Stimulated activated CD8-positive, alpha-beta memory T cell treated with anti-CD3 and anti-CD28 coated beads, Interleukin-15, amount 100 ng/mL, for 48 hours (primary cell): ENCODE data around the gene NRDC.

ENCODE experiments used
- DNase-seq, 2 donors: peaks; one replicate each; pipeline ENCODE4 v3.0.0-alpha.2; 2020; ENCODE audit warnings: low read depth in 2 of 2

NRDC gene

DNA sequence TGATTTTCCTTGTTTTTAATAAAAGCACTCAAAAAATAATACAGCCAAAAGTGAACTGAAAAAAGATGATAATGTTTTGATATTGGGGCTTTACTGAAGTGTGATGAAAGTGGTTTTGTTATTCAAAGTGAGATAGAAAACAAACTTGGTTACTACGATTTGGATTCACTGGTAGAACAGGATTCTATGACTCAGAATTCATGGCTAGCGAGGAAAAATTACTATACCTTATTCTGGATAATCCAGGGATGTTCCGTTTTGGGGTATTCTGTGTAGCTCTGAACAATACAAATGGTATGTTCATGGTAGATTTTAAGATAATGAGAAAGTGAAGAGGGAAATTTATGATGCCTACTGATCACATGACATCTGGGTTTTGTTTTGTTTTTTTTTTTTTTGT lies 117.7 kb downstream of the NRDC start:
- no peak for DNase-seq

DNA sequence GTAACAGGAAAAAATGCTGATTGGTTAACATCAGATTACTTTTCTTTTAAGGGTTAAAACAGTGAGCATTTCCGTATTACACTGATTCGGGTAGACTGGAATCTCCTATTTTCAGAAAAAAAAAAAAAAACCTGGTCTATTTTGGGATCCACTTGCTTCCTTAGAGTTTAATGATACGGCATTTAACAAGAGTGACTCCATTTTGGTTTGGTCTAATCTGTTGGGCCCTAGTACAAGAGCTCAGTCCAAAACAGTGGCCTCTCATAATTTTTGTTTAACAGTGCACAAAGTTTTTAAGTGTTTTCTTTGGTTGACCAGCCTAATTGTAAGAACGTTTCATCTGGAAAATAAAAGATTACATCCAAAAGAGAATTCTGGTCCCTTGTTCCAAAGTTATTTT lies 120.2 kb downstream of the NRDC start:
- no peak for DNase-seq

DNA sequence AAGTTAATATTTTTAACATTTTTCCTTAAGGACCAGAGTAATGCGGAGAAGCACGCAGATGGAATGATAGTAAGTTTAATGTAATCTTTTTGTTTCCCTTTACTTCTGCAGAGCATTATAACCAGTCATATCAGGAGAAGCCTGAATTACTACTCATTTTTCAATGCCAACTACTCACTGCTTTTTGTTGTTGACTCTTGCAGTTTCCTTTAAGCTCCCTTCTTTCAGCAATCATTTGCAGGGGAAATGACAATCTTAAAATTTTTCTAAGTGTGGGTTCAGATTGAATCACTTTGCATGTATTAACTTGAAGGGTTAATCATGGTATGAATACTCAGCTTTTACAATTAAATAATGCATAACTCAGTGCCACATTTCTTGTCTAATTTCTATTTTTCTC lies 122.2 kb downstream of the NRDC start:
- no peak for DNase-seq

DNA sequence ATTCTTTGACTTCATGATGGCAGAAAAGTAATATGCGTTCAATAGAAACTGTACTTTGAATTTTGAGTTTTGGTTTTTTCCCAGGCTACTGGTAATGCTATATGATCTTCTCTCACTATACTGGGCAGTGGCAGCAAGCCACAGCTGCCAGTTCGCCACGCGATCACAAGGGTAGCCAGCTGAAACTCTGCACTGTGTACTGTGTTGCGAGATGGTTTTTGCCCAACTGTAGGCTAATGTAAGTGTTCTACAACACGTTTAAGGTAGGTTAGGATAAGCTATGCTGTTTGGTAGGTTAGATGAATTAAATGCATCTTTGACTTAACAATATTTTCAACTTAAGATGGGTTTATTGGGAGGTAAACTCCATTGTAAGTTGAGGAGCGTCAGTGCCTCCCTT lies 123.1 kb downstream of the NRDC start:
- DNase-seq: no peak

DNA sequence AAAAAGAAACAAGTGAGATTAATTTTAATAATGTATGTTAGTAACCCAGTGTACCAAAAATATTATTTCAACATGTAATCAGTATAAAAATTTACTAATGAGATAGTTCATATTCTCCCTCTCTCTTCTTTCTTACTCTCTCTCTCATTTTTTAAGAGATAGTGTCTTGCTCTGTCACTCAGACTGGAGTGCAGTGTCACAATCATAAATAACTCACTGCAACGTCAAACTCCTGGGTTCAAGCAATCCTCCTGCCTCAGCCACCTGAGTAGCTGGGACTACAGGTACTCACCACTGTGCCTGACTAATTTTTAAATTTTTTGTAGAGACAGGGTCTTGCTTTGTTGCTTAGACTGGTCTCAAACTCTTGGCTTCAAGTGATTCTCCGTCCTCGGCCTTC lies 123.9 kb downstream of the NRDC start:
- DNase-seq: no peak

DNA sequence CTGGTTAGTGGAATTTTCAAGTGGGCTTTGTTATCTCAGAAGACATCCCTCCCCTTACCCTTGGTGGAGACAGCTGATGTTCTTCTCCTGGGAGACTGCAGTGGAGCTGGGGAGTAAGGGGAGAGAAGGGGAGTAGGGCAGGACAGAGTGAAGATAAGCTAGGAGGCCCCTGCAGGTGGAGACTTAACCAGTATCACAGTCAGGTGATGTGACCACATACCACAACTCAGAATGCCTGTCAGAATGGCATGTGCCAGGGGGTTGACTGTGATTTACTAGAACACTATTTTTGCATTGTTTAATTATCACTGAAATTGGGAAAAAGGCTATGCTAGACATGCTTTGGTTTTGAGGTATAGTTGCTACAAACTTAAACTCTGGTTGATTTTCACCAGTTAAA lies 124.6 kb downstream of the NRDC start:
- DNase-seq: no peak

DNA sequence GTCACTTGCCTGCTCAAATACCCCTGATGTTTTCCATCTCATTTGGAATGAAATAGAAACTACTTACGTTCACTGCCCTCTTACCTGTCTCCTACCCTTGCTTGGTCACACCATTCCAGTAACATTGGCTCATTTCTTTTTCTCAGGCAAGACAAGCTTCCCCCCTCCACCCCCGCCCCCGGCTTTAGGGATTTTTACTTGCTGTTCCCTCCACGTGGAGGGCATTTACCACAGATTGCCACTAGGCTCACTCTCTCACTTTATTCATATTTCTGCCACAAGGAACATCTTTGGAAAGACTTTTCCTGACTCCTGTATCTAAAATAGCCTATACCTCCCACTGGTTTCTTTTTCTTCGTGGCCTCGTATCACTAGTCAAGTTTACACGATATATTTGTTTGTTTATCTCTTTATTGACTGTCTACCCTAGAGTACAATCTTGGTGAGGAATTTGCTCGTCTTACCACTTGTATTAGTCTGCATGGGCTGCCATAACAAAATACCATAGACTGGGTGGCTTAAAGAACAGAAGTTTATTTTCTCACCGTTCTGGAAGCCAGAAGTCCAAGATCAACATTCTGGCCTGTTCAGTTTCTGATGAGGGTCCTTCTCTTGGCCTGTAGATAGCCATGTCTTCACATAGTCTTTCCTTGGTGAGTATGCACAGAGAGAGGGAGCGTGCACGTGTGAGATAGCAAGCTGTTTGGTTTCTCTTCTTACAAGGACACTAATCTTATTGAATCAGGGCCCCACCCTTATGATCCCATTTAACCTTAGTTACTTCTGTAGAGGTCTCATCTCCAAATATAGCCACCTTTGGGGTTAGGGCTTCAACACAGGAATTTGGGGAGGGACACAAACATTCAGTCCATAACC lies 126.2 kb downstream of the NRDC start:
- no peak for DNase-seq

DNA sequence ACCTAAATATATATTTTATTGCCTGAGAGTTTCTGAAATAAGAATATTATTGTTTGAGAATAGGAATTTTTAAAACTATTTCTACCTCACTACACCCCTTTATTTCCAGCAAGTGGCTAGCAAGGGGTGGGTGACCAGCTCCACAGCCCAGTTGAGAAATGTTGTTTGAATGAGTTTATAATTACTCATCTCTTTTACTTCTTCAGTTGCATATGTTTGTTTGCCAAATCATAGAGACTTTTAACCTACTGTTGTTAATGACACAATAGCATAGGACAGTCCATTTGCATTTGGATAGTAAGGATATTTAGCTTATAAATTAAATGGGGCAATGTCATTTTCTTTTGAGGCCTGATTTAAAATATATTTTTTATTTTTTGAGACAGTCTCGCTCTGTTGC lies 127.8 kb downstream of the NRDC start:
- DNase-seq: no peak

DNA sequence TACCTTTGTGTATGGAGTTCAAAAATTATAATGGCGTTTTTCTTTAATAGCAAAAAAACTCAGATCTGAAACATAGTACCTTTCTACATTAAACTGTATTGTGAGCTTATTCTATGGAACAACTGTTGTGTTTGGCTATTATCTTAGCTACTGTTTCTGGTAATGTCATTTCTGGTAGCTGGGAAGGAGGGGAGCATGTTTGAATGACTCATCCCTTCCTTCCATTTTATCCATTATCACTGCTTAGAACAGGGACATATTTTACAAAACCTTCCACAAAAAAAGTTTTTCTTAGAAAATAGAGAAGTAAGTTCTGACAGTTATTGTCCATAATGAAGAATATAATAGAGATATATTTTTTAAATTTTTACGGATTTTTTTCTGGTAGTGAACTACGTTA lies 128.3 kb downstream of the NRDC start:
- DNase-seq: no peak

DNA sequence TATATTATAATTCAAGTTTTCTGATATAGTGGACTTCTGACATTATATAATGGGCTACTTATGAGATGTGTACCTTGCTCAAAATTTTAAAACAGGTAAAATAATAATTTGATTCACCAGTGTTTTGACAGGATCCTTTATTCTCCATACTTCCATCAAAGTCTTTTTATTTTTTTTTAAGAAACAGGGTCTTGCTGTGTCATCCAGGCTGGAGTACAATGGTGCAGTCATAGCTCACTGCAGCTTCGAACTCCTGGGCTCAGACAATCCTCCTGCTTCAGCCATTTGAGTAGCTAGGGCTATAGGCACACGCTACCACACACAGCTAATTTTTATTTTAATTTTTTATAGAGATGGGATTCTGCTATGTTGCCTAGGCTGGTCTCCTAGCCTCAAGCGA lies 129.4 kb downstream of the NRDC start:
- DNase-seq: no peak

DNA sequence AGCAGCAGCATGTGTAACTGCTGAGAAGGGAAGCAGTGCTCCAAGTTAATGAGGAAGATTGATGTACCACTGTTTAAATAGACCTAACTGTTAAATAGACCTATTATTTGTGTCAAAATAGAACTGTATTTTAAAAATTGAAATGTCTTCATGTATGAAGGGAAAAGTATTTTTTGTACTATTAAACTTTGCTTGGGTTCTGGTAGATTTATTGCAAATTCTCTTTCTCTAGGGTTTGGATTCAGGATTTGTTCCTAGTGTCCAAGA lies 133.3 kb downstream of the NRDC start:
- no peak for DNase-seq

DNA sequence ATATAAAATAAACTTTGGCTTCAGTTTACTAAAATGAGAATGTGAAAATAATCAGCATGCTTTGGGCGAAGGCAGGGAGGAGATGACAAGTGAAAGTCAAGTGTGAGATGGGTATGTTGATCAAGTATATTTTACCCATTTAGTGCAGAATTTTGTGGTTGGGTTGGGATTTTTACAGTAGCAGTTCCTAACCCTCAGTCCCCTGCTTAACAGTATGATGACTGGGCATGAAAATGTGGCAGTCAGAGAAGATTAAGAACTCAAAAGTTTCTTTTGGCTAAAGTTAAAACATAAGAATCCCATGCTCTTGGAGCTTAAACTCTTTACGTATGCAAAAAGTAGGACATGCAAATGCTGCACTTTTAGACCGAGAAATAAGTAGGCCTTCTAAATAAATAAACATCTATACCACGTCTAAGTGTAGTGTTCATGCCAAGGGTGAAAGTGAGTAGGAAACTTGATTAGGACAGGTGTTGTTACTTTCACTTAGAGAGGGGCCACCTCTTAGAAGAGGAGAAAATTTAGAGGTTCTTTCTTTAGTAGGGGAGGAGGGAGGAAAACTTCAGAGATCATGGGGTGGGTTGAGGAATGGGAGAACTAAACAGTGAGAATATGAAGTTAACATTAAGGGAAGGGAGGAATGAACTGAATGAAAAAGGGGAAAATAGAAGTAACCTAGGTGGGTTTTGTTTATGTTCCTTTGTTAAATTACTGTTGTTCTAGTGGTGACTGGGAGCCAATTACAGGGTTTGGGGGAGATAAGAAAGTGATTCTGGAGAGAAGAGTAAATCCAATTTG lies 133.8 kb downstream of the NRDC start:
- no peak for DNase-seq

DNA sequence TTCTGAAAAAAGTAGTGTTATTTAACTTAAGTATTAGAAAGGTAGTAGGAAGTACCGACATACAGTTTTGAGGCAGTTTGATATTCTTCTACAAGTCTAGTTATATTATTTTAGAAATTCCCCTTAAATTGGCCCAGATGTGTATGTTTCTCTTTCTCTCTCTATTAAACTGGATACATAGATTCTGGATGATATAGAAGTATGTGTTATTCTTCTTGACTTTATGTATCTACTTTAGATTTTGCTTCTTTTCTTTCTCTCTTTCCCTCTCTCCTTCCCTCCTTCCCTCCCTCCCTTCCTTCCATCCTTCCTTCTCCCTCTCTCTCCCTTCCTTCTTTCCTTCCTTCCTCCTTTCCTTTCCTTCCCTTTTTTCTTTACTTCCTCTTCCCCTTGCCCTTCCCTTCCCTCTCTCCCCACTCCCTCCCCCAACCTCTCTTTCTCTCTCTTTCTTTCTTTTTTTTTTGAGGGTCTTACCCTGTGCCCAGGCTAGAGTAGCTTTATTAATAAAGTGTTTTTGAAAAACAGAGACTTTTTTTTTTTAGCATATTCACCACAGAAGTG lies 137.3 kb downstream of the NRDC start:
- DNase-seq: no peak

DNA sequence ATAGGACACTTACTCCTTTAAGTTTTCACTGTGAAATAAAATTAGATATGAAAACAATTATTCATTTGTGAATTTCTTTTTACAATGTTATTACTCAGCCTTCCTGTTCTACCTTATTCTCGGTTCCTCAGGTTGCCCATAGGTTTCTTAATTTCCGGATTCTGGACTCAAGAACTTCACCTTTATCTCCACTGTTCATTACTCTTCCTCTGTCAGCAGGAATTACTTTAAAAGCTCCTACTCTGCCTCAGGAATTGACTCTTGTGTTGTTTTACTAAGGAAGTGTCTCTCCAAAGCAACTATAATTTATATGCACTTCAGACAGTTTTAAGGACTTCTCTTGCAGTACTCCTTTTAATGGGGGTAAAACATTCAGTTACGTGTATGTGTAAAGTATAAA lies 137.9 kb downstream of the NRDC start:
- no peak for DNase-seq
